Measurements from ENCODE around the gene AGPAT2.

AGPAT2 gene

DNA sequence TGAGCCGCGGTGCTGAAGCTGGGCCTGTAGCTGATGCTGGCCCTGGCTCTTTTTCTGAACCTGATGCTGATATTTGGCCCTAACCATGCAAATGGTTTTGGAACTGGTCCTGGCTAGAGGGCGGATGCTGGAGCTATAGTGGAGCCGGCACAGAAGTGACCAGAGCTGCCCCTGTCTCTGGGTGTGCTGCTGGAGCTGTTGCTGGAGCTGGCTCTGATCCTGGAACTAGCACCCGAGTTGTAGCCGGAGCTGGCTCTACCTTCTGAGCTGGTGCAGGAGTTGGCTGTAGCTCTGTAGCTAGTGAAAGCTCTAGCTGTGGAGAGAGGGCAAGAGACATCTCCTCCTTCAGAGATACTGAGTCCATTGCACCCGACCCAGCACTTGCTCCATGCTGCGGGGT lies 42.7 kb upstream of the AGPAT2 start:
- TF ChIP-seq SIN3A (IDR thresholded peaks at IDR 0.05; ENCODE audit: borderline replicate concordance, insufficient read depth, low read length) (no peak), REST (IDR thresholded peaks at IDR 0.05; ENCODE audit: insufficient read depth in 1 of 2, low read depth in 2 of 2, low read length in 2 of 2) (no peak), FOXP2 (optimal IDR thresholded peaks at IDR 0.05; ENCODE audit: borderline replicate concordance, extremely low read depth, extremely low read length, insufficient read depth) (no peak), POLR2AphosphoS5 (IDR thresholded peaks at IDR 0.05; ENCODE audit: low read depth, low read length) (no peak), TAF1 (IDR thresholded peaks at IDR 0.05; ENCODE audit: borderline replicate concordance, insufficient read depth, low read length) (no peak)

- TF ChIP-seq TAF1 (IDR thresholded peaks at IDR 0.05; ENCODE audit: borderline replicate concordance, insufficient read depth, low read length) (0 out of 2 replicates have a peak, but pooled peaks have one; percentile 46), POLR2AphosphoS5 (IDR thresholded peaks at IDR 0.05; ENCODE audit: low read depth, low read length) (peak; percentile 75; the same call in 1 of the 2 replicates), REST (IDR thresholded peaks at IDR 0.05; ENCODE audit: insufficient read depth in 1 of 2, low read depth in 2 of 2, low read length in 2 of 2) (no peak)
These were observed 41.9 kb upstream of the AGPAT2 start for GRCh38 chr9:136729144-136729543.

DNA sequence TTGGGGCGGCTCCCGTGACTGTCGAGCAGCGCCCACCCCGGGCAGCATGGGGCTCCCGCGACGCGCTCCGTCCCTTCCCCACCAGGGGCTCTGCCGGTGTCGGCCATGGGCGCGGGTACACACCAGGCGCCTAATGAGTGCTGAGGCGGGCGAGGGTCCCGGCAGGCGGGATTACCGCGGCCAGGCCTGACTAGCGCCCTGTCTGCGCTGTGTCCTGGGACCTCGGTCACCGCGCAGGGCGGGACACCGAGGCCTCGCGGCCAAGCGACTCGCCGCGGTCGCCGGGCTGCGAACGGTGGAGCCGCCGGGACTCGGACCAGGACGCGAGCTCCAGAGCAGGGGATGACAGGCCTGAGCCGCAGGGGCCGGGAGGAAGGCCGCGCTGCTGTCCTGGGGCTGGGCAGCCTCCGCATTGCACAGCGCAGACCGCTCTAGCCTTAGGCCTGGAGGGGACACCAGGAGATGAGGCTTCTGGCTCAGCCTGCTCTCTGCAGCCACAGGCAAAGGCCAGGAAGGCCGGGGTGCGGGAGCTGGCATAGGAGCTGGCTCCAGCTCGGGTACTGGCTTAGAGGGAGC lies 41.4 kb upstream of the AGPAT2 start:
- no peak for TF ChIP-seq TAF1 (IDR thresholded peaks at IDR 0.05; ENCODE audit: borderline replicate concordance, insufficient read depth, low read length)
- no peak for TF ChIP-seq POLR2AphosphoS5 (IDR thresholded peaks at IDR 0.05; ENCODE audit: low read depth, low read length)
- TF ChIP-seq SIN3A (IDR thresholded peaks at IDR 0.05; ENCODE audit: borderline replicate concordance, insufficient read depth, low read length), result no peak
- TF ChIP-seq REST (IDR thresholded peaks at IDR 0.05; ENCODE audit: insufficient read depth in 1 of 2, low read depth in 2 of 2, low read length in 2 of 2), result no peak
- TF ChIP-seq FOXP2 (optimal IDR thresholded peaks at IDR 0.05; ENCODE audit: borderline replicate concordance, extremely low read depth, extremely low read length, insufficient read depth), result no peak

DNA sequence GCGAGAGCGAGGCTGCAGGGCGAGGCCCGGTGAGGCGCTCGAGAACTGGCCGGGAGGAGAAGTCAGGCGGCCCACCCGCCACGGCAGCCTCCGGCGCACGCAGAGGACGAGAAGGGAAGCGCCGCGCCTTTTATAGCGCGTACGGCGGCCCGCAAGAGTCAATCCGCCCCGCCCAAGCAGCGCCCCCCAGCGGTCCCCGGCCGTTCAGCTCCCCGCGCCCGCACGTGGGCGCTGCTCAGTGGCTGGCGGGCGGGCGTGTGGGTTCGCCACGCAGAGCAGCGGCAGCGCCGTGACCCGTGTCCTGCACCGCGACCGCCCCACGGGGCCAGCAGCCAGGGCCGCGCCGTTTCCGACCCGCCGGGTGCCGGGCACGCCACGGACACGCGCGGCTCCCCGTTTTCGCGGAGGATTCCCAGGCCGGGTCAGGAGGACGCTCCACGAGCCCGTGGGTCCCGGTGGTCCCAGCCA lies 40.9 kb upstream of the AGPAT2 start:
- no peak for TF ChIP-seq FOXP2 (optimal IDR thresholded peaks at IDR 0.05; ENCODE audit: borderline replicate concordance, extremely low read depth, extremely low read length, insufficient read depth)
- TF ChIP-seq POLR2AphosphoS5 (IDR thresholded peaks at IDR 0.05; ENCODE audit: low read depth, low read length), result peak; percentile 97
- 0 out of 2 replicates have a peak, but pooled peaks have one; percentile 12 for TF ChIP-seq SIN3A (IDR thresholded peaks at IDR 0.05; ENCODE audit: borderline replicate concordance, insufficient read depth, low read length)
- TF ChIP-seq REST (IDR thresholded peaks at IDR 0.05; ENCODE audit: insufficient read depth in 1 of 2, low read depth in 2 of 2, low read length in 2 of 2), result peak; percentile 65 to 75
- peak; percentile 97 for TF ChIP-seq TAF1 (IDR thresholded peaks at IDR 0.05; ENCODE audit: borderline replicate concordance, insufficient read depth, low read length)

Data from PFSK-1 (cell line).